HG02938 (cell line): ENCODE data around the gene SPRYD3.
"Not testable (repeated sequence)": the region's sequence is repeated elsewhere in the genome, so short reads cannot be mapped to it uniquely, and the experiment has no call there.

Source experiments
- ATAC-seq: cut with Tn5 transposase; IDR thresholded peaks from one replicate; pipeline ENCODE4 v1.9.1; 2021; ENCODE audit warnings: mild to moderate bottlenecking, moderate library complexity; ENCODE audit not compliant: unreplicated experiment

The SPRYD3 gene

GRCh38 chr12:53036802-53037201 is 42.4 kb downstream of the SPRYD3 start:
- no peak for ATAC-seq

- ATAC-seq = no peak
Observed at GRCh38 chr12:53034459-53034858, 44.7 kb downstream of the SPRYD3 start.

- ATAC-seq = not testable (repeated sequence)
Observed at GRCh38 chr12:53033832-53034231, 45.4 kb downstream of the SPRYD3 start.

GRCh38 chr12:53031616-53032015 is 47.6 kb downstream of the SPRYD3 start:
- no peak for ATAC-seq

- ATAC-seq = not testable (repeated sequence)
Observed at GRCh38 chr12:53027014-53027413, 52.2 kb downstream of the SPRYD3 start.

- no peak for ATAC-seq
Observed at GRCh38 chr12:53025250-53025649, 53.9 kb downstream of the SPRYD3 start.

- no peak for ATAC-seq
Observed at GRCh38 chr12:53014709-53015108, 64.5 kb downstream of the SPRYD3 start.
